ENCODE data around the gene TEC. TPM values are rescaled to one million over a fixed set of nuclear protein-coding genes. Genes with fewer than 3 reads are reported as not detected.

The TEC gene
- total and polyA plus RNA-seq, 2 experiments from 2014 or later, result 2.9 to 3.0 TPM

DNA sequence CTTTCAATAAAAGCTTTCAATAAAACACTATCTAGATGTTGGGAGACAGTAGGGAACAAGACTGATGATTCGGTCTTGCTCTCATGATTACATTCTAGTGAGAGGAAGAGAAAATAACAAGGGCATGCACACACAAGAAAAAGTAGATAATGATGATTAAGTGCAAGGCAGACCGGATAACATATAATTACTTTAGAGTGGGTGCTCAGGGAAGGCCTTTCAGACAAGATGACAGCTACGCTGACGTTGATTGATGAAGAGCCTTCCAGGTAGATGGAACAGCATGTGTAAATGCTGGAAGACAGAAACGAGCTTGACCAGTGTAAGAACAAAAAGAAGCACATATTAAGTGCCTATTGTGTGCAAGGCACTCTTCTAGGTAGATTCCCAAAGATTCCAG is 179.0 kb downstream of the TEC start:
- Histone ChIP-seq H3K4me1 (ENCODE audit: insufficient read depth) (no peaks in the 10 kb centered on the region), H3K4me2 (no peak overlapping the region), H3K36me3 (ENCODE audit: insufficient read depth) (no peaks in the 10 kb centered on the region), H3K27ac (ENCODE audit: low read depth) (no peak overlapping the region), H4K20me1 (replicated peaks; ENCODE audit: insufficient read depth) (no peaks in the 10 kb centered on the region), H3F3A (replicated peaks; ENCODE audit: low read depth) (no peaks in the 10 kb centered on the region), H2AFZ (no peak overlapping the region), H3K4me3 (no peak overlapping the region), H3K79me2 (replicated peaks; ENCODE audit: insufficient read depth) (no peaks in the 10 kb centered on the region), H3K27me3 (ENCODE audit: insufficient read depth) (no peaks in the 10 kb centered on the region), H3K9me2 (ENCODE audit: insufficient read depth) (no peaks in the 10 kb centered on the region)
- no peaks in the 10 kb centered on the region for H3K27me3 Mint-ChIP-seq (ENCODE audit: insufficient read depth, low read depth, poor library complexity)
- no peaks in the 10 kb centered on the region for H3K9me3 Mint-ChIP-seq
- no peaks in the 10 kb centered on the region for H3K4me1 Mint-ChIP-seq
- no peak overlapping the region for H3K27ac Mint-ChIP-seq
- no peak for TF ChIP-seq ZNF331 (CRISPR knock-in tag; IDR thresholded peaks at IDR 0.05; ENCODE audit: low read depth)
- TF ChIP-seq, protein P1, sequence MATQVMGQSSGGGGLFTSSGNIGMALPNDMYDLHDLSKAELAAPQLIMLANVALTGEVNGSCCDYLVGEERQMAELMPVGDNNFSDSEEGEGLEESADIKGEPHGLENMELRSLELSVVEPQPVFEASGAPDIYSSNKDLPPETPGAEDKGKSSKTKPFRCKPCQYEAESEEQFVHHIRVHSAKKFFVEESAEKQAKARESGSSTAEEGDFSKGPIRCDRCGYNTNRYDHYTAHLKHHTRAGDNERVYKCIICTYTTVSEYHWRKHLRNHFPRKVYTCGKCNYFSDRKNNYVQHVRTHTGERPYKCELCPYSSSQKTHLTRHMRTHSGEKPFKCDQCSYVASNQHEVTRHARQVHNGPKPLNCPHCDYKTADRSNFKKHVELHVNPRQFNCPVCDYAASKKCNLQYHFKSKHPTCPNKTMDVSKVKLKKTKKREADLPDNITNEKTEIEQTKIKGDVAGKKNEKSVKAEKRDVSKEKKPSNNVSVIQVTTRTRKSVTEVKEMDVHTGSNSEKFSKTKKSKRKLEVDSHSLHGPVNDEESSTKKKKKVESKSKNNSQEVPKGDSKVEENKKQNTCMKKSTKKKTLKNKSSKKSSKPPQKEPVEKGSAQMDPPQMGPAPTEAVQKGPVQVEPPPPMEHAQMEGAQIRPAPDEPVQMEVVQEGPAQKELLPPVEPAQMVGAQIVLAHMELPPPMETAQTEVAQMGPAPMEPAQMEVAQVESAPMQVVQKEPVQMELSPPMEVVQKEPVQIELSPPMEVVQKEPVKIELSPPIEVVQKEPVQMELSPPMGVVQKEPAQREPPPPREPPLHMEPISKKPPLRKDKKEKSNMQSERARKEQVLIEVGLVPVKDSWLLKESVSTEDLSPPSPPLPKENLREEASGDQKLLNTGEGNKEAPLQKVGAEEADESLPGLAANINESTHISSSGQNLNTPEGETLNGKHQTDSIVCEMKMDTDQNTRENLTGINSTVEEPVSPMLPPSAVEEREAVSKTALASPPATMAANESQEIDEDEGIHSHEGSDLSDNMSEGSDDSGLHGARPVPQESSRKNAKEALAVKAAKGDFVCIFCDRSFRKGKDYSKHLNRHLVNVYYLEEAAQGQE (IDR thresholded peaks at IDR 0.05; ENCODE audit: unreplicated experiment), result no peak
- no peak overlapping the region for H3K4me3 Mint-ChIP-seq
- ATAC-seq, result no peak
- H3K36me3 Mint-ChIP-seq (ENCODE audit: low read depth), result no peaks in the 10 kb centered on the region
- DNase-seq (ENCODE audit: low spot score), result no peak

- H2AFZ ChIP-seq, result no peak overlapping the region
- no peak overlapping the region for H3K27ac ChIP-seq (ENCODE audit: low read depth)
- no peak overlapping the region for H3K4me2 ChIP-seq
- H3F3A ChIP-seq (replicated peaks; ENCODE audit: low read depth), result no peaks in the 10 kb centered on the region
- Mint-ChIP-seq H3K4me1 (no peaks in the 10 kb centered on the region), H3K27me3 (ENCODE audit: insufficient read depth, low read depth, poor library complexity) (no peaks in the 10 kb centered on the region), H3K36me3 (ENCODE audit: low read depth) (no peaks in the 10 kb centered on the region), H3K9me3 (no peaks in the 10 kb centered on the region), H3K4me3 (no peak overlapping the region), H3K27ac (no peak overlapping the region)
- no peaks in the 10 kb centered on the region for H3K36me3 ChIP-seq (ENCODE audit: insufficient read depth)
- no peak overlapping the region for H3K4me3 ChIP-seq
- no peaks in the 10 kb centered on the region for H3K27me3 ChIP-seq (ENCODE audit: insufficient read depth)
- H3K9me2 ChIP-seq (ENCODE audit: insufficient read depth), result no peaks in the 10 kb centered on the region
- DNase-seq (ENCODE audit: low spot score) (no peak), ATAC-seq (no peak)
- H3K4me1 ChIP-seq (ENCODE audit: insufficient read depth), result no peaks in the 10 kb centered on the region
- no peaks in the 10 kb centered on the region for H3K79me2 ChIP-seq (replicated peaks; ENCODE audit: insufficient read depth)
- no peaks in the 10 kb centered on the region for H4K20me1 ChIP-seq (replicated peaks; ENCODE audit: insufficient read depth)
- TF ChIP-seq POLR2AphosphoS5 (IDR thresholded peaks at IDR 0.05; ENCODE audit: low read depth) (no peak), ZNF114 (CRISPR knock-in tag; IDR thresholded peaks at IDR 0.05) (no peak), CREB1 (CRISPR knock-in tag; IDR thresholded peaks at IDR 0.05; ENCODE audit: low read depth) (no peak), EZH2phosphoT487 (IDR thresholded peaks at IDR 0.05; ENCODE audit: unreplicated experiment) (no peak), NANOG (IDR thresholded peaks at IDR 0.05; ENCODE audit: borderline replicate concordance) (no peak), JUNB (IDR thresholded peaks at IDR 0.05; ENCODE audit: unreplicated experiment) (no peak), ZNF331 (CRISPR knock-in tag; IDR thresholded peaks at IDR 0.05; ENCODE audit: low read depth) (no peak)
- TF ChIP-seq, protein P1 (IDR thresholded peaks at IDR 0.05; ENCODE audit: unreplicated experiment), result no peak
- TF ChIP-seq, protein P2, sequence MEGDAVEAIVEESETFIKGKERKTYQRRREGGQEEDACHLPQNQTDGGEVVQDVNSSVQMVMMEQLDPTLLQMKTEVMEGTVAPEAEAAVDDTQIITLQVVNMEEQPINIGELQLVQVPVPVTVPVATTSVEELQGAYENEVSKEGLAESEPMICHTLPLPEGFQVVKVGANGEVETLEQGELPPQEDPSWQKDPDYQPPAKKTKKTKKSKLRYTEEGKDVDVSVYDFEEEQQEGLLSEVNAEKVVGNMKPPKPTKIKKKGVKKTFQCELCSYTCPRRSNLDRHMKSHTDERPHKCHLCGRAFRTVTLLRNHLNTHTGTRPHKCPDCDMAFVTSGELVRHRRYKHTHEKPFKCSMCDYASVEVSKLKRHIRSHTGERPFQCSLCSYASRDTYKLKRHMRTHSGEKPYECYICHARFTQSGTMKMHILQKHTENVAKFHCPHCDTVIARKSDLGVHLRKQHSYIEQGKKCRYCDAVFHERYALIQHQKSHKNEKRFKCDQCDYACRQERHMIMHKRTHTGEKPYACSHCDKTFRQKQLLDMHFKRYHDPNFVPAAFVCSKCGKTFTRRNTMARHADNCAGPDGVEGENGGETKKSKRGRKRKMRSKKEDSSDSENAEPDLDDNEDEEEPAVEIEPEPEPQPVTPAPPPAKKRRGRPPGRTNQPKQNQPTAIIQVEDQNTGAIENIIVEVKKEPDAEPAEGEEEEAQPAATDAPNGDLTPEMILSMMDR (conservative IDR thresholded peaks at IDR 0.05; ENCODE audit: low read depth in 2 of 2), result no peak
- TF ChIP-seq, protein P3, sequence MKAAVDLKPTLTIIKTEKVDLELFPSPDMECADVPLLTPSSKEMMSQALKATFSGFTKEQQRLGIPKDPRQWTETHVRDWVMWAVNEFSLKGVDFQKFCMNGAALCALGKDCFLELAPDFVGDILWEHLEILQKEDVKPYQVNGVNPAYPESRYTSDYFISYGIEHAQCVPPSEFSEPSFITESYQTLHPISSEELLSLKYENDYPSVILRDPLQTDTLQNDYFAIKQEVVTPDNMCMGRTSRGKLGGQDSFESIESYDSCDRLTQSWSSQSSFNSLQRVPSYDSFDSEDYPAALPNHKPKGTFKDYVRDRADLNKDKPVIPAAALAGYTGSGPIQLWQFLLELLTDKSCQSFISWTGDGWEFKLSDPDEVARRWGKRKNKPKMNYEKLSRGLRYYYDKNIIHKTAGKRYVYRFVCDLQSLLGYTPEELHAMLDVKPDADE (IDR thresholded peaks at IDR 0.05), result no peak
Measured at GRCh38 chr4:48085821-48086589, 183.6 kb downstream of the TEC start.
